Non-pigmented ciliary epithelial cell (primary cell): ENCODE data around the gene TBC1D10A.

Experiments used
- DNase-seq: peaks from one replicate; pipeline ENCODE4 v3.0.0-alpha.2; 2010; ENCODE audit warnings: low read depth

The TBC1D10A gene

GRCh38 chr22:30320021-30320556, 6.7 kb downstream of the TBC1D10A start:
- no peak for DNase-seq

GRCh38 chr22:30318799-30319419, 7.8 kb downstream of the TBC1D10A start:
- DNase-seq = no peak

GRCh38 chr22:30317778-30318177, 9.0 kb downstream of the TBC1D10A start:
- no peak for DNase-seq

DNA sequence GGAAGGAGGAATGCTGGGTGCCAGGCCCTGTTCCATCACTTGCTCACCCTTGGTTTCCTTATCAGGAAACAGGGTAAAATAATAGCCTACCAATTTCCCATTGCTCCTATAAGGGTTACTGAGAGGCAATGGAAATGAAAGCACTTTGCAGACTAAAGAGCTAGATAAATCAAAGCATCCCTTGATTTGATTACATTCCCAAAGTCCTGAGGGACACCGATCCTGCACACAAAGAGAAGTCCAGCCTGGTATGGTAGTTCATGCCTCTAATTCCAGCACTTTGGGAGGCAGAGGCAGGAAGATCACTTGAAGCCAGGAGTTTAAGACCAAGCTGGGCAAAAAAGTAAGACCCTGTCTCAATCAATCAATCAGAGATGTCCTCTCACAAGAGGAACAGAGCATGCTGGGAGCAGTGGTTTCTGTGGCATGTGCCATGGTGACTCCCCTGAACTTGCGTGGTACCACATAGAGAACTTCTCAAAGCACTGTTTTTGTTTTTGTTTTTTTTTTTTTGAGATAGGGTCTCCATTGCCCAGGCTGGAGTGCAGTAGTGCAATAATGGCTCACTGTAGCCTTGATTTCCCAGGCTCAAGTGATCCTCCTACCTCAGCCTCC, 10.7 kb downstream of the TBC1D10A start:
- DNase-seq = no peak

GRCh38 chr22:30314915-30315314, 11.8 kb downstream of the TBC1D10A start:
- DNase-seq = no peak

DNA sequence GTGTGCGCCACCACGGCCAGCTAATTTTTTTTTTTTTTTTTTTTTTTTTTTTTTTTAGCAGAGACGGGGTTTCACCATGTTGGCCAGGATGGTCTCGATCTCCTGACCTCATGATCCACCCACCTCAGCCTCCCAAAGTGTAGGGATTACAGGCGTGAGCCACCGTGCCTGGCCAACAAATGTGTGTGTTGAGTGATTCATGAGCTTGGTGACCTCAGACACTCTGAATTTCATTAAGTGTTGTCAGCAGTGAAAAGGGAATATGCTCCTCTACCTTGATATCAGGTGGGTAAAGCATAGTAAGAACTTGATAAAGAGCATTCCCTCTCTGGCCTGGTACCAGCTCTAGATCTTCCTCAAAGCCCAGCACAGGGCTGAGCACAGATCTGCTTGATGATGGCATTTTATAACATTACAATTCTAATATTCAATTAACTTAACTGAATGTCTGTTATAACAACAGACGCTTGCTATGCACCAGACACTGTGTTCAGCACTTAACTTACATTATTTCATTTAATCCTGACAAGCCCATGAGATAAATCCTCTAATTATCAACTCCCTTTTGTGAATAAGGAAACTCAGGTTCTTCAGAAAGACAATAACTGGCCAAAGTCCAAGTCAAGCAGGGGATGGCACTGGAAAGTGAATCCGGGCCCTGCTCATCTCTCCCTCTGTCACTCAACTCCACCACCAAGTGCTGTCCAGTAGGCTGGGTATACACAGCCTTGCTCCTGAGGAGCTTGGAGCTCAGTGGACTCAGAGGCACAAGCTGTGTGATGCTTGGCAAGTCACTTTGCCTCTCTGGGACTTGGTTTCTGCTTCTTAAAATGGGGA, 13.0 kb downstream of the TBC1D10A start:
- DNase-seq = no peak

DNA sequence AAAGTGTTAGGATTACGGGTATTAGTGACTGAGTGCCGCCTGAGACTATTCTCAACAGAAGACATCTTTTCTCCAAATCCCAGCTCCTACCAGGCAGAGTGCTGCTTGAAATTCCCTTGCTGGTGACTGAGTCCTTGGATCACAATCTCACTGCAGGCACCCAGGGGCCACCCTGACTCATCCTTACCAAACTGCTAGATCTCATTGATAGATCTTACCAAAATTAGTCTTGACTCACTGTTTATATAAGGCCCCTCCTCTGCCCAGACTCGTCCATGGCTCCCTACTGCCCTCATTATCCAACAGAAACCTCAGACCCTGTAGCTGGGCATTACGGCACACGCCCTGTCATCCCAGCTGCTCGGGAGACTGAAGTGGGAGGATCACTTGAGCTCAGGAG, 14.7 kb downstream of the TBC1D10A start:
- DNase-seq = no peak

DNA sequence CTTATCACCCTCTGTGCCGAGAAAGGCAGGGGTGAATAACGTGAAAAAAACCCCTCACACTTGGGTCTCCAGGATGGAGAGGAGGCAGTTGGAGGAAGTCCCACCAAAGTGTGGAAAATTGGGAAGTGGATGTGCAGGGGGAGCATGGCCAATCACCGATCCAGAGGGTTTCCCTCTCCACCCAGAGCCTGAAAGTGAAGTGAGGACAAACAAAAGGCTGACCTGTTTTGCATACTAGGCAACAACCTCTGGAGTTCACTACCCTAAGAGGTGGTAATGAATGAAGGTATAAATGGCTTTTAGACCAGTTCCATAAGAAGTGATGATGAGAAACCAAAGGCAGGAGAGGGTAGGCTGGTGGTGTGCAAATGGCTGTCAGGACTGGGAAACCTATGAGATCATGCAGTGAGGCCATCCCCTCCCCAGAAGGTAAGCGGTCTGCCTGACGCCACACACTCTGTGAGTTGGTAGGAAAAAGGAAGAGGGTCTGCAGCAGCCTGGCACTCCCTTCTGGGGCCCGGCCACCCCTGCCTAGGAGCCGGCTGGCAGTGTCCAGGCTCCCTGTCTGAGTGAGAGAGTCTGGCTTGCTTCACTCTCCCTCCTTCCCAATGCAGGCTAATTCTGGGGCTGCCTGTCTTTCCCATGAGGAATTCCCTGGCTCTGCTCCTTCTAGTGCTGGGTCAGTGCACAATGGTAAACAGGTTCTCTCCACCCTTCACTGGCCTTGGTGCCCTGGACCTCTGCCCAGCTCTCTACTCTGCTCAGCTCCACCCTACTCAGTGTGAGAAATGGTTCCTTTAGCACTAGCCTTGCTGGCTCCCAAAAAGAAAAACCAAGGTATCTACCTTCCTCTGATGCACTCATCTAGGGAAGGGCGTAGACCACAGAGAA, 15.6 kb downstream of the TBC1D10A start:
- DNase-seq = no peak

DNA sequence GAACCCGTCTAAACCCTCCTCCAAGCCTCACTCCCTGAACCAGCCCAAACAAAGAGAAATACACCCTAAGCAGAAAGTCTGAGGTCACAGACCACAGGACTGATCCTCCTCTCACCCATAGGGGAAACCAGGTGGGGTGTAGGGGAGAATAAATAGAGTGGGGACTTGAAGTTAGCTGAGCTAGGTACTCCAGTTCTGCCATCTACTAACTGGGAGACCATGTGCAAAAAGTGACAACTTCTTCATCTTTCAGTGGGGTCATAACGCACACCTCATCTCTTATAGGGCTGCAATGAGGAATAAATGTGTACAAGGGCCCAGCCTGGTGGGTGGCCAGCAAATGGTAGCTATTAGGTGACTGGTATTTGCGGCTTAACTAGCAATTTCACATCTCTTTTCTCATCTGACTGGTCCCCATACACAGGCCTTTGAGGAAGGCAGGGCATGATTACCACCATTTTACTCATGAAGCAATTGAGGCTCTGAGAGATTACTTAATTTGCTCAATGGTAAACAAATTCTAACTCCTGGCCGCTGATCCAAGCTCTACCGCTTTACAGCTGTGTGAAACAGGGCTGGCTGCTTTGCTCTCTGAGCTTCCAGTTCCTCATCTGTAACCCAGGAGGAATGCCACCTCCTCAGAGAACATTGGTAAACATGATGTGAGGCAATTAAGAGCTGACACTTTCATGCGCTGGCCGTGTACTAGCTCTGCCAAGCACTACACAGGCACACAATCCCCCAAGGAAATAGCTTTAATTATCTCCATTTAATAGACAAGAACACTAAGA, 16.6 kb downstream of the TBC1D10A start:
- no peak for DNase-seq

DNA sequence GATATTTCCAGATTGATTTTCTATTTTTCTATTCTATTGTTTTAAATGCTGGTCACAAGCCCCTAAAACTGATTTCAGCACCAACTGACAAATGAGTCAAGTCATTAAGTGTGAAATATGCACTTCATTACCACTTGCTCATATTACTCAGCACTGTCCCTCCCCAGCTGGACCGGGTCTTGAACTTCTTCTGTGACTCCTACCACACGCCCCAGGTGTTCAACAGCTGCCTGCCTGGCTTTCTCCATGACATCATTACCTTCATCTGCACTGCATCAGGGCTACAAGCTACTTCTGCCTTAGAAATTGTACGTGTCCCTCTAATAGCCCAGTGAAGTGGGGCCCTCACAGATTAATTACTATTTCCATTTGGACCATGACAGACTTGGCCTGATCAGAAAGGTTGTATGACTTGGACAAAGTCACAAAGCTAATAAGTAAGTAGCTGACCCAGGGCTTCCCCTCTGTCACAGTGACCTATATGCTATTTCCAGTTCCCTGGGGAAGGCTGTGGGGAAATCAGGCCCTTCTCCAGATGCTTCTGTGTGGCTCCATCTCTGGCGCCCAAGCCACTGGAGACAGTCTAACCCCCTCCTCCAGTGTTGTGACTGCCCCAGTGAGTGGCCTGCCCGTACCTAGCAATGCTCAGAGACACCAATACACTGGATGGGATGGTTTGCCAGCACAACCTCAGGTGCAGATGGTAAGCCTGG, 18.1 kb downstream of the TBC1D10A start:
- DNase-seq = no peak

GRCh38 chr22:30308093-30308492, 18.6 kb downstream of the TBC1D10A start:
- DNase-seq = no peak

GRCh38 chr22:30307041-30307574, 19.6 kb downstream of the TBC1D10A start:
- DNase-seq = no peak

DNA sequence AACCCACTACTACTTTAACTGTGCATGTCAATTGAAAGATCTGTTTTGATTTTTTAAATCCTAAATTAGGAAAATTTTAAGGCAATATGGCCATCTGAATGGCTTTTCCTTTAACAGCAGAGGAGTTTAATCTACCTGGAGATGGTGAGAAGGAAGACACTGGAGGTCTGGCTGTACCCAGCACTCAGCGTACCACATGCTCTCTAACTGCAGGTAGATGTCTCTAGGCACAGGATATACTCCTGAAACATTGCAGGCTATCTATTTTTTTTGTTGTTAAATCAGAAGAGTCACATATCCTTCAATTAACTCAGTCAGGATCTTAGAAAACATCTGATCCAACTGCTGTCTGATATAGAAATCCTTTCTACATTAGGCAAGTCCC, 20.1 kb downstream of the TBC1D10A start:
- DNase-seq = no peak

GRCh38 chr22:30305906-30306626, 20.7 kb downstream of the TBC1D10A start:
- DNase-seq = no peak

GRCh38 chr22:30305519-30305905, 21.2 kb downstream of the TBC1D10A start:
- DNase-seq = no peak

DNA sequence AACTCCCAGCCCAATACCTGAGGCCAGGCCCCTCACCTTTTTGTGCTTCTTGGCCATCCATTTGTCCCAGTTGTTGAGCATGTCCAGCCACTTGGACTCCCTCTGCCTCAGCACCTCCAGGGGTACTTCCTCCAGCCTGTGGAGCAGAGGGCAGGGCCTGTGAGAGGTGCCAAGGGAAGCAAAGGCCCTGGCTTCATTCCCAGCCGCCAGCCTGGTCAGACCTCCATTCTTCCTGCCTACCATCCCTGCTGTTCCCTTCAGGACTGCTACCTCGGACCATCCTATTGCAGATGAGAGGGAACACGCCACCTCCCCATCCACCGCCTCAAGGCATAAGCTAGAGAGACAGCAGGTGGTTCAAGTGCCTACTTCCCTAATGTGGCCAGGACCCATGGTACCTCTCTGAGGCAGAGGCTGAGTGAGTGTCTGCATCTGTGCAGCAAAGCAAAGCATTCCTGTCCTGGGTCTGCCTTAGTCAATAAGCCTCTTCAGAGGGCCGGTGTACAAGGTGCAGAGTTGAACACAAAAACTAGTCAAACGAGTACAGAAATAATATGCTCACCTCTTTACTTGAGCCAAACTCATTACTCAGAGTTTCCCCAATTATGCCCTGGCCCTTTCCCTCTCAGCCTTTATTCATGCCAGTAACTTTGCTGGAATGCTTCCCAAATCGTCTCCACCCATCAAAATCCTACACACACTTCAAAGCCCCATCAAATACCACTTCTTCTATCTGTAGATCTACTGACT, 22.1 kb downstream of the TBC1D10A start:
- DNase-seq = no peak

- DNase-seq = no peak
Observed at GRCh38 chr22:30302810-30303138, 24.0 kb downstream of the TBC1D10A start.

- no peak for DNase-seq
Observed at GRCh38 chr22:30301995-30302809, 24.5 kb downstream of the TBC1D10A start.
